Measurements from ENCODE around the gene NMNAT3. TPM values are rescaled to one million over a fixed set of nuclear protein-coding genes. Genes with fewer than 3 reads are reported as not detected.
"Not testable (repeated sequence)": the region's sequence is repeated elsewhere in the genome, so short reads cannot be mapped to it uniquely, and the experiment has no call there.

Gene NMNAT3
- polyA plus RNA-seq, 2 of the 4 experiments (the other 2 are of a cell fraction): 1.2 to 2.9 TPM

GRCh38 chr3:139601191-139601961, 76.4 kb downstream of the NMNAT3 start:
- DNase-seq (ENCODE audit: low read depth in 1 of 2, low spot score in 1 of 2) (peak in 1 of 2 experiments; percentile 11), FAIRE-seq (no peak), ATAC-seq (peak; percentile 62 to 81)
- no peak for TF ChIP-seq CHD4 (IDR thresholded peaks at IDR 0.05; ENCODE audit: borderline replicate concordance)
- TF ChIP-seq GATA3 (IDR thresholded peaks at IDR 0.05; ENCODE audit: borderline replicate concordance): no peak
- no peak for TF ChIP-seq HDAC2 (IDR thresholded peaks at IDR 0.05)
- TF ChIP-seq CBX8 (IDR thresholded peaks at IDR 0.05): no peak
- no peak for TF ChIP-seq ATOH8 (CRISPR knock-in tag; IDR thresholded peaks at IDR 0.05; ENCODE audit: low read depth)
- no peak for TF ChIP-seq ELK1 (IDR thresholded peaks at IDR 0.05; ENCODE audit: low read depth, low read length)
- TF ChIP-seq NPAS2 (CRISPR knock-in tag; IDR thresholded peaks at IDR 0.05; ENCODE audit: borderline replicate concordance): no peak
- no peak for TF ChIP-seq HOXB5 (CRISPR knock-in tag; IDR thresholded peaks at IDR 0.05)
- TF ChIP-seq HES2 (IDR thresholded peaks at IDR 0.05): no peak
- no peak for TF ChIP-seq CBX2 (IDR thresholded peaks at IDR 0.05; ENCODE audit: borderline replicate concordance, low read depth)
- peak in 1 of 2 experiments; percentile 62; a peak in 2 of 4 replicates for TF ChIP-seq CEBPB (IDR thresholded peaks at IDR 0.05)
- TF ChIP-seq CHD2 (IDR thresholded peaks at IDR 0.05; ENCODE audit: low read length, partially characterized antibody): no peak
- TF ChIP-seq JUNB (IDR thresholded peaks at IDR 0.05): peak; percentile 35; the same call in 1 of the 2 replicates
- peak overlapping the region in 1 of 2 experiments; percentile 2; a peak in 1 of 6 replicates for H3K27ac ChIP-seq
- POLR2A ChIA-PET: no interaction called here
- peaks cover 6% of the 10 kb centered on the region; the same call in 1 of the 3 replicates for H3K4me1 ChIP-seq
- CTCF ChIA-PET: interaction anchor here (1.2 kb wide), 1 partner anchor 11 kb away, joined by 4 read pairs; no protein-coding TSS in a partner anchor
- H3K4me2 ChIP-seq: peak overlapping the region; percentile 38; the same call in 2 of the 3 replicates
- no peaks in the 10 kb centered on the region for H3K9me3 ChIP-seq
- WGBS (ENCODE audit: missing lambda C conversion rate): 20% methylated on average over 5 of the region's 5 CpGs
- H3K4me3 ChIP-seq: no peak overlapping the region

- Histone ChIP-seq H3K4me3 (no peak overlapping the region), H3K9me3 (no peaks in the 10 kb centered on the region), H3K27ac (no peak overlapping the region), H3K4me1 (peaks cover 6% of the 10 kb centered on the region; the same call in 1 of the 3 replicates), H3K4me2 (no peak overlapping the region)
- no peak for DNase-seq (ENCODE audit: low read depth in 1 of 2, low spot score in 1 of 2)
- no peak for ATAC-seq
- ChIA-PET POLR2A (no interaction called here), CTCF (interaction anchor here (0.6 to 1.1 kb wide), 2 partner anchors 37 to 169 kb away, joined by 4 read pairs; no protein-coding TSS in a partner anchor)
- FAIRE-seq: no peak
- TF ChIP-seq HMGXB4 (CRISPR knock-in tag; IDR thresholded peaks at IDR 0.05; ENCODE audit: borderline replicate concordance): no peak
- no peak for TF ChIP-seq NR3C1 (IDR thresholded peaks at IDR 0.05)
- no peak for TF ChIP-seq HOXB5 (CRISPR knock-in tag; IDR thresholded peaks at IDR 0.05)
- no peak for TF ChIP-seq ZFP36 (IDR thresholded peaks at IDR 0.05; ENCODE audit: borderline replicate concordance, partially characterized antibody)
- 23% methylated on average over 1 of the region's 1 CpG for WGBS (ENCODE audit: missing lambda C conversion rate)
Measured at GRCh38 chr3:139597947-139598346, 79.8 kb downstream of the NMNAT3 start.

- H3K4me2 ChIP-seq; H3K4me3 ChIP-seq; H3K9me3 ChIP-seq; H3K27ac ChIP-seq; FAIRE-seq; DNase-seq (ENCODE audit: low read depth in 1 of 2, low spot score in 1 of 2); H3K4me1 ChIP-seq; ATAC-seq; POLR2A ChIA-PET: not testable (repeated sequence)
- 78% methylated on average over 9 of the region's 22 CpGs for WGBS (ENCODE audit: missing lambda C conversion rate)
- CTCF ChIA-PET: interaction anchor here (1.8 kb wide), 1 partner anchor 11 kb away, joined by 4 read pairs; no protein-coding TSS in a partner anchor
Measured at GRCh38 chr3:139591186-139591585, 86.6 kb downstream of the NMNAT3 start.

Data from A549 (cell line).